ENCODE results near the gene HEG1.

DNA sequence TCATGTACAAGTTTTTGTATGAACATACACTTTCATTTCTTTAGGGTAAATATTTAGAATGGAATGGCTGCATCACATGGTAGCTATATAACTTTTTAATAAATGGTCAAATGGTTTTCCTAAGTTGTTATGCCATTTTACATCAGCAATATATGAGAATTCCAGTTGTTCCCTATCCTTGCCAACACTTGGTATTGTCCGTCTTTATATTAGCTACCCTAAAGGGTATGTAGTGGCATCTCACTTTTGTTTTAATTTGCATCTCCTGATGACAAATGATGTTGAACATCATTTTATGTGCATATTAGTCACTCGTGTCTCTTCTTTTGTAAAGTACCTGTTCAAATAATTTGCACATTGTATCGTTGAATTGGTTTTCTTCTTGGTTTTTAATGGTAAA is 118.7 kb downstream of the HEG1 start:
- TF ChIP-seq, protein P1, sequence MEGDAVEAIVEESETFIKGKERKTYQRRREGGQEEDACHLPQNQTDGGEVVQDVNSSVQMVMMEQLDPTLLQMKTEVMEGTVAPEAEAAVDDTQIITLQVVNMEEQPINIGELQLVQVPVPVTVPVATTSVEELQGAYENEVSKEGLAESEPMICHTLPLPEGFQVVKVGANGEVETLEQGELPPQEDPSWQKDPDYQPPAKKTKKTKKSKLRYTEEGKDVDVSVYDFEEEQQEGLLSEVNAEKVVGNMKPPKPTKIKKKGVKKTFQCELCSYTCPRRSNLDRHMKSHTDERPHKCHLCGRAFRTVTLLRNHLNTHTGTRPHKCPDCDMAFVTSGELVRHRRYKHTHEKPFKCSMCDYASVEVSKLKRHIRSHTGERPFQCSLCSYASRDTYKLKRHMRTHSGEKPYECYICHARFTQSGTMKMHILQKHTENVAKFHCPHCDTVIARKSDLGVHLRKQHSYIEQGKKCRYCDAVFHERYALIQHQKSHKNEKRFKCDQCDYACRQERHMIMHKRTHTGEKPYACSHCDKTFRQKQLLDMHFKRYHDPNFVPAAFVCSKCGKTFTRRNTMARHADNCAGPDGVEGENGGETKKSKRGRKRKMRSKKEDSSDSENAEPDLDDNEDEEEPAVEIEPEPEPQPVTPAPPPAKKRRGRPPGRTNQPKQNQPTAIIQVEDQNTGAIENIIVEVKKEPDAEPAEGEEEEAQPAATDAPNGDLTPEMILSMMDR (IDR thresholded peaks at IDR 0.05), result no peak
- no peak for TF ChIP-seq POLR2A (IDR thresholded peaks at IDR 0.05)

All from body of pancreas (tissue), 4 donors.